HL-60/S4 treated with phorbol 12-myristate 13-acetate at 8.2 ng/mL for 4 days and 3 days (cell line): ENCODE measurements around the gene NTF3.

Experiments used
- in situ Hi-C: fragments of 300-500 bp; cut with MboI; formaldehyde crosslinking; loops from 2 replicates; pipeline ENCODE4 v1.15.0; 2022; ENCODE audit warnings: low sequenced_read_pairs

The NTF3 gene

DNA sequence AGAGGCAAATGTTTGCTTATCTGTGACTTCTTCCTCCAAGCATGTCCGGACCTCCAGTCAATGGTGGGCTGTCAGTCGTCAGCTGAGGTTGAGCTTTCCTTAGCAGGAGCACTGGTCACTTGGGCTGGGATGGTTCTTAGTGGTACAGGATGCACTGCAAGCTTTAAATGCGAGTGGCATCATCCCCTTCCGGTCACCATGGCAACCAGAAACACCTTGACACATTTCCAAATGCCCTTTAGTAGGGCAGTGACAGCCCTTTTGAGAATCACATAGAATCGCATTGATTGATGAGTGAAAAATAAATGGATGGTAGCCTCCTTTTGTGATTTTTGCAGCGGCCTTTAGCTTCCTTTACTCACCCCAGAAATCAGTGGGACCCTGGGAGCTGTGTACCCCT is 24.1 kb downstream of the NTF3 start:
- in situ Hi-C loops = no loop called here

DNA sequence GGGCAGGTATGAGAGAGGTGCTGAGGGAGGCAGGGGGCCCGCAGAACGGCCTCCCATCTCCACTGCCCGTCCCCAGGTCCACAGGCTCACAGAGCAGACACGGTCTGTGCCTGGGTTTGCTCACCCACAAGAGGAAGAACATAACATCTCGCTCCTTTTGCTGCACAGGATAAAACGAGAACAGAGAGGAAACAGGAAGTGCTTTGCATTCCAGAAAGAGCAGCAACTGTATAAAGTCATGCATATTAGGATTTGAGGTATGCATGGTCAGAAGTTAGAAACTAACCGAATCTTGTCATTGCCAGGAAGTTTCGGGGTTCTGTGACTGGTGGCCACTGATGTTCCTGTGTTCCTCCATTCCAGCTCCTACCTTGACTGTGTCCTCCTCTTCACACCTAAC is 25.0 kb downstream of the NTF3 start:
- in situ Hi-C loops = no loop called here

DNA sequence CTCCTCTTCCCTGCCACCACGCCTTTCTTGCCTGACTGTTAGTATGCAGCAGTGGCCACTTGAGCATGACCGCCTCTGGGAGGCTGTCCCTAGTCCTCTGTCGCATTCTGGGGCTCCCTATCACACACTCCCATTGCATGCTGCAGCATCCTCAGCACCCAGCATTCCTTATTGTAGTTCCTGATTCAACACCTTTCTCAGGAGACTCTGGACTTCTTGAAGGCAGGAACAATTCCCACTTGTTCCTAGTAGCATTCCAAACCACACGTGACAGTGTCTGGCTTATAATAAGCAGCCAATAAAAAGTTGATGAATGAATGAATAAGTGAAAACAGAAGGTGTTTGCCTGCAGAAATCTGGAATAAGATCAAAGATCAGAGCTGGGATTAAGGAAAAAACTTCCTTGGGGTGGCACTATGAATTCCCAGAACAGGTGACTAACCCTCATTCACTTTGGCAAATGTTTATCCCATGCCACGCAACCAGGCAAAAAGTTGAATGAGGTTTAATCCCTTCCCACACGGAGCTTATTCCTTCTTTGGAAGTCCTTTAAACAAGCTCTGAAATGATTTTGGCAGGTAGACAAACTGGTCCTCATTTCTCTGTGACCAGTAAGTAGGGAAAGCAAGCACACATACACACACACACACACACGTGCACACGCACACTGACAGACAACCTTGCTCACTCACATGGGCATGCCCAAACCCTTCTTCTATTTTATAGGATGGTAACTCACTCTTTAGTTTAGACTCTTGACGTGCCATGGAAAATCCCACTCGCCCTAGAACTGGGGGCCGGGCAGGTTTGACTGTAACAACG is 26.5 kb downstream of the NTF3 start:
- in situ Hi-C loops = no loop called here

- in situ Hi-C loops = no loop called here
Observed at GRCh38 chr12:5459051-5459782, 27.3 kb downstream of the NTF3 start.

- in situ Hi-C loops = no loop called here
Observed at GRCh38 chr12:5460817-5461216, 28.9 kb downstream of the NTF3 start.

DNA sequence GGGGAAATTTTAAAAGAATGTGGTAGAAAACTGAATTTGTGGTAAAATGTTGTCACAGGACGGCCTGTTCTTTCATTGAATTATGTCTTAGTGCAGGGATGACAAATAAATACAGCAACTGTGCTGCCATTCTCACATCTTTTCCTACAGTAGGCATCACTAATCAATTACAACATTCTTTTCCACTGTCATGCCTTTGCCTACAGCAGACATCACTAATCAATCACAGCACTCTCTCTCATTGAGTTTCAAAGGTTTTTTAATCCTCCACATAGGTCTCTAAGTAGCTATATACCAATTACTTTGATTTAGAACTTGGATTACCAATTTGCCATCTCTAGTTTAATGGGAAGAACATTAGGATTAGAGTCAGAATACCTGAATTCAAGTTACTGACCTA is 30.1 kb downstream of the NTF3 start:
- in situ Hi-C loops = no loop called here

- in situ Hi-C loops = no loop called here
Observed at GRCh38 chr12:5464096-5464495, 32.2 kb downstream of the NTF3 start.

GRCh38 chr12:5465384-5465783 is 33.5 kb downstream of the NTF3 start:
- in situ Hi-C loops = no loop called here

DNA sequence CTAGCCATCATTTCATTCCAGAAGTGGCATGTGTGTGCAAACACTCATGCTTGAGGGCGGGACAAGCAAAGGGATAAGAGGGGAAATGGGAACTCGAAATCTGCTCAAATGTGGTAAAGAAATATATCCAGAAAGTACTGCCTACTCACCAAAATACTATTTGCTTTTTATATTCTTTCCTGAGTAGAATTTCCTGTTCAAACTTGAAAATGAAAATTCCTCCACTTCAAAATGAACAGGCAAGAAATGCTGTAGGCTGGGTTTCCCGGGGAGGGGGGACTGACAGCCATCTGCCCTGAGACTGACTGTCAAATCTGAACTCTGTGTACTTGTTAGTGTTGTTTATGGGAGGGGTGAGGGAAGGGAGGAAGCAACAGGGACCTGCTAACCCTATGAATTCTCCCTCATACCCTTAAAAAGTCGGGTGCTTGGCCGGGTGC is 34.6 kb downstream of the NTF3 start:
- in situ Hi-C loops = no loop called here

DNA sequence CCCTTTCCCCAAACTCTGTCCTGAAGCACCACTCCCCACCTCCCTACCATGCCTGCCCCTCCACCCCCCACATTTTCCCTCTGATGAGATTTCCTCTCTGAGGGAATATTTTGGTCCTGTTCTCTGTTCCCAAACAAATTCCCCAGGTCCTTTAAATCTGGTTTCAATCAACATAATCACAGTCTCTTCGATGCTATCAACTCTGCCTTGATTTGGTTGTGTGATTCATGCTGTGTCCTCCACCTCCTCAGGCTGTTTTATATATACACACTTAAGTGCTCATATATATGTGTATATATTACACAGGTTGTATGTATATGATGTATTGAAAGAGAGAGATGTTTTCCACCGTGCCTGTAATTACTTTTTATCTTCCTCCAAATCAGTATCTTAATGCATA is 36.0 kb downstream of the NTF3 start:
- in situ Hi-C loops = no loop called here

- in situ Hi-C loops = no loop called here
Observed at GRCh38 chr12:5470221-5470620, 38.3 kb downstream of the NTF3 start.

GRCh38 chr12:5470703-5471102 is 38.8 kb downstream of the NTF3 start:
- in situ Hi-C loops = no loop called here

- in situ Hi-C loops = no loop called here
Observed at GRCh38 chr12:5473076-5473782, 41.3 kb downstream of the NTF3 start.

DNA sequence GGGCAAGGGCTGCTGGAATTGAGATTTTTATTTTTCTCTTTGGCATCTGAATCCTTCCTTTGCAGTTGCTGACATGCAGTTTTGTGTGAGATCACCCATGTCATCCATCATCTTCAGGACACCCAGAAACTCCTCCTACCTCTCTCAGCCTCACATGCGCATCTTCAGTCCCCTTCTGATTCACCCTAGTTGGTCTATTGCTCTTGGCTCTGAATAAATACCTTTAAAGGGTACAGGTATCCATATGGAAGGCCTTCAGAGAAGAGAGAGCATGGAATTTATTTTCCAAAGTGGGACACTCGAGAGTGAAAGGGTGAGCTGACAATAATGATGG is 41.8 kb downstream of the NTF3 start:
- in situ Hi-C loops = no loop called here

DNA sequence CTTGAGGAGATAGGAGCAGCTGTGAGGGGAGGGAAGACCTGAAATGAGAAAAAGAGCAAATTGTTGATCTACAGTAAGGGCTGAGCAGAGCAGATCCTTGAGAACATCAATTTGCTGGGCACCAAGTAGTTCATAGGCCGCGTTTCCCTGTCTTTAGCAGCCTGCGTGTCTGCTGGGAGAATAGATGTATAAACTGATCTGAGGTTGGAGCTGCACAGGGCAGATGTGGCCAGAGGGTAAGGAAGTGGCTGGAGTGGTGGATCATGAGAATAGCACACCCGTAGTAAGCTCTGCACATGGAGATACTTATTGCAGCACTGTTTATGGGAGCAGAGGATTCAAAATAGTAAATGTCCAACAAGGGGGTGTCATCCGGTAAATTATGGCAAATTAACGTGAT is 44.4 kb downstream of the NTF3 start:
- in situ Hi-C loops = no loop called here

DNA sequence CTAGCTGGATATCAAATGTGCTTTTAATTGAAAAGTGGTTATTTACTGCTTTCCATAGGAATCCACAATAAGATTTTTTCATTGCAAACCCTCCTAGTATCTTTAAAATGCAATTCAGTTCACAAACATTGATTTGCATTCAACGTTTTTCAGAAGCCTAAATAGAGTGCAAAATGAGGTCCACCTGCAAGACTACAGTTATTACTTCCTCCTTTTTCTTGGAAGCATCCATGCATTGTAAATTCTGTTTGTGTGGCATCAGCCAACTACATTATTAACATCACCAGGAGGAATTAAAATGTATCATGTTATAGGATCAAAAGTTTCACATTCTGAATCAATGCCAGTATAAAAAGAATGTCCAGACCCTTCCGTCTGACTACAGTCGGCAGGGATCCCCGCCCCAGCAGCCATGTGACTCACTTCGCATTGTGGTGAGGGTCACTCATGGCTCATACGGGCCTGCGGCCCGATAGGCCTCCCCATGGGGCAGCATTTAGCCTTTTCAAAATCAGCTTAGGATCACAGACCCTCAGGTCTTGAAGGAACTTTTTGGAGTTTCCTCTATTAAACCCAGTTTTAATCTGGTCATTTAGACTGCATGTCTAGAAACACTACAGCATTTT is 46.3 kb downstream of the NTF3 start:
- in situ Hi-C loops = no loop called here

DNA sequence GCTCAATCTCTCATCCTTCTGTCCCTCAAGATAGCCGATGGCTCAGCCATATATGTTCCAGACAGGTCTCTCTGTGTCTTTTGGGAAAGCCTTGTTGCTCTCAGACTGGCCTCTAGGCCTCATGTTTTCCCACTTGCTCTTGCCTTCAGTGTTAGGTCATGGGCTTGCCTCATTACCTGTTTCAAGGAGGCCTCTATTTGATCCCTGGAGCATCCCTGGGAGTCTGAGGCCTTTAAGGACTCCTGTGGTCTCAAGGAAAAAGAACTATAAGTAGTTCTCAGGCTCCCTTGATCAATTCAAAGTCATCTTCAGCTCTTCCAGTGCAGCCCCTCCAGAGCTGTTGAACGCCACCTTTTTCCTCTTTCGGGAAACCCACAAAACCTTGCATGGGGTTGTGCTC is 47.9 kb downstream of the NTF3 start:
- in situ Hi-C loops = no loop called here

- in situ Hi-C loops = no loop called here
Observed at GRCh38 chr12:5480218-5480937, 48.5 kb downstream of the NTF3 start.

- in situ Hi-C loops = no loop called here
Observed at GRCh38 chr12:5480938-5481303, 49.0 kb downstream of the NTF3 start.

GRCh38 chr12:5481645-5482044 is 49.7 kb downstream of the NTF3 start:
- in situ Hi-C loops = no loop called here

- in situ Hi-C loops = no loop called here
Observed at GRCh38 chr12:5484426-5484825, 52.5 kb downstream of the NTF3 start.
